Measurements from ENCODE around the gene DYSF. TPM values are rescaled to one million over a fixed set of nuclear protein-coding genes. Genes with fewer than 3 reads are reported as not detected.

Gene DYSF
- total RNA-seq, 1 donor from 2014 or later, result 4.2 TPM

- peaks cover 14% of the 10 kb centered on the region for H3K27me3 Mint-ChIP-seq
- no peak overlapping the region for H3K4me3 Mint-ChIP-seq
- H3K4me1 Mint-ChIP-seq (ENCODE audit: unreplicated experiment), result peaks cover 16% of the 10 kb centered on the region
- H3K27ac Mint-ChIP-seq, result no peak overlapping the region
- no peak for TF ChIP-seq CTCF (conservative IDR thresholded peaks at IDR 0.05)
- peaks cover 4% of the 10 kb centered on the region for H3K9me3 Mint-ChIP-seq
- H3K36me3 Mint-ChIP-seq, result peaks cover 5% of the 10 kb centered on the region
- DNase-seq (ENCODE audit: extremely low spot score, unreplicated experiment), result no peak
These were observed 231.1 kb downstream of the DYSF start for GRCh38 chr2:71684226-71685072.

GRCh38 chr2:71685073-71685848, 231.9 kb downstream of the DYSF start:
- Mint-ChIP-seq H3K4me3 (no peak overlapping the region), H3K9me3 (peaks cover 4% of the 10 kb centered on the region), H3K27me3 (peaks cover 15% of the 10 kb centered on the region), H3K36me3 (peaks cover 5% of the 10 kb centered on the region), H3K4me1 (ENCODE audit: unreplicated experiment) (peaks cover 17% of the 10 kb centered on the region), H3K27ac (no peak overlapping the region)
- DNase-seq (ENCODE audit: extremely low spot score, unreplicated experiment), result no peak
- no peak for TF ChIP-seq CTCF (conservative IDR thresholded peaks at IDR 0.05)

- Mint-ChIP-seq H3K9me3 (peaks cover 4% of the 10 kb centered on the region), H3K36me3 (peaks cover 5% of the 10 kb centered on the region), H3K27ac (no peak overlapping the region), H3K4me1 (ENCODE audit: unreplicated experiment) (peaks cover 25% of the 10 kb centered on the region), H3K27me3 (peaks cover 23% of the 10 kb centered on the region), H3K4me3 (no peak overlapping the region)
- DNase-seq (ENCODE audit: extremely low spot score, unreplicated experiment), result no peak
- no peak for TF ChIP-seq CTCF (conservative IDR thresholded peaks at IDR 0.05)
These were observed 232.7 kb downstream of the DYSF start for GRCh38 chr2:71685941-71686611.

- DNase-seq (ENCODE audit: extremely low spot score, unreplicated experiment), result no peak
- Mint-ChIP-seq H3K4me3 (no peak overlapping the region), H3K27ac (no peak overlapping the region), H3K9me3 (peaks cover 4% of the 10 kb centered on the region), H3K27me3 (peaks cover 25% of the 10 kb centered on the region), H3K36me3 (peaks cover 5% of the 10 kb centered on the region), H3K4me1 (ENCODE audit: unreplicated experiment) (peaks cover 30% of the 10 kb centered on the region)
- TF ChIP-seq CTCF (conservative IDR thresholded peaks at IDR 0.05), result no peak
These were observed 233.4 kb downstream of the DYSF start for GRCh38 chr2:71686781-71687180.

- peaks cover 30% of the 10 kb centered on the region for H3K27me3 Mint-ChIP-seq
- no peak for TF ChIP-seq CTCF (conservative IDR thresholded peaks at IDR 0.05)
These were observed 234.1 kb downstream of the DYSF start for GRCh38 chr2:71687412-71687811.

More at GRCh38 chr2:71687412-71687811, 234.1 kb downstream of the DYSF start:
- peaks cover 4% of the 10 kb centered on the region for H3K9me3 Mint-ChIP-seq
- H3K36me3 Mint-ChIP-seq, result peaks cover 5% of the 10 kb centered on the region
- no peak overlapping the region for H3K4me3 Mint-ChIP-seq
- H3K27ac Mint-ChIP-seq, result no peak overlapping the region
- no peak for DNase-seq (ENCODE audit: extremely low spot score, unreplicated experiment)
- H3K4me1 Mint-ChIP-seq (ENCODE audit: unreplicated experiment), result peaks cover 36% of the 10 kb centered on the region

Data from type B pancreatic cell (in vitro differentiated cells).